ENCODE results near the gene PRTN3.

GRCh38 chr19:791567-792305, 49.1 kb upstream of the PRTN3 start:
- TF ChIP-seq ZNF274 (IDR thresholded peaks at IDR 0.05; ENCODE audit: low read depth, low read length), result no peak
- no peak for TF ChIP-seq SUZ12 (IDR thresholded peaks at IDR 0.05; ENCODE audit: extremely low read depth, insufficient read depth, insufficient read length)
